ENCODE results near the gene CCDC47.

DNA sequence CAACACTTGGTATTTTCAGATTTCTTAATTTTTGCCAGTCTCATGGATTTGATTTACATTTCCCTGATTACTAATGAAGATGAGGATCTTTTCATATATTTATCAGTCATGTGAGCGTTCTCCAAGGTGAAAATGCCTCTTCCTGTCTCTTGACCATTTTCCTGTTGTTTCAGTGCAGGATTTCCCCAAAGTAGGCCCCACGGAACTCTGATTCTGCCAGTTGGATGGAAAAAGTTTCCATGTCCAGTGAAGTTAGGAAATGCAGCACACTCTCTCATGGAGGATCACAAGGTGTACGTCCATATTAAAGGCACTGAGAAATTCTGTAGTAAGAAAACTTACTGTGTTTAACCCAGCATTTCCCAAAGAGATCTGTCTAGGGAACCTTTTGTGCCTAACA is 57.0 kb downstream of the CCDC47 start:
- TF ChIP-seq, protein P1, sequence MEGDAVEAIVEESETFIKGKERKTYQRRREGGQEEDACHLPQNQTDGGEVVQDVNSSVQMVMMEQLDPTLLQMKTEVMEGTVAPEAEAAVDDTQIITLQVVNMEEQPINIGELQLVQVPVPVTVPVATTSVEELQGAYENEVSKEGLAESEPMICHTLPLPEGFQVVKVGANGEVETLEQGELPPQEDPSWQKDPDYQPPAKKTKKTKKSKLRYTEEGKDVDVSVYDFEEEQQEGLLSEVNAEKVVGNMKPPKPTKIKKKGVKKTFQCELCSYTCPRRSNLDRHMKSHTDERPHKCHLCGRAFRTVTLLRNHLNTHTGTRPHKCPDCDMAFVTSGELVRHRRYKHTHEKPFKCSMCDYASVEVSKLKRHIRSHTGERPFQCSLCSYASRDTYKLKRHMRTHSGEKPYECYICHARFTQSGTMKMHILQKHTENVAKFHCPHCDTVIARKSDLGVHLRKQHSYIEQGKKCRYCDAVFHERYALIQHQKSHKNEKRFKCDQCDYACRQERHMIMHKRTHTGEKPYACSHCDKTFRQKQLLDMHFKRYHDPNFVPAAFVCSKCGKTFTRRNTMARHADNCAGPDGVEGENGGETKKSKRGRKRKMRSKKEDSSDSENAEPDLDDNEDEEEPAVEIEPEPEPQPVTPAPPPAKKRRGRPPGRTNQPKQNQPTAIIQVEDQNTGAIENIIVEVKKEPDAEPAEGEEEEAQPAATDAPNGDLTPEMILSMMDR (IDR thresholded peaks at IDR 0.05) = no peak
- TF ChIP-seq POLR2A (IDR thresholded peaks at IDR 0.05) = no peak
